NCI-H146 treated with DMSO at 0.1 percent for 48 hours (cell line): Measurements from ENCODE around the gene EIF4G3.
"Not testable (repeated sequence)": the region's sequence is repeated elsewhere in the genome, so short reads cannot be mapped to it uniquely, and the experiment has no call there.

Source experiments
- DNase-seq: peaks from one replicate; lab custom pipeline; 2025; ENCODE audit not compliant: unreplicated experiment; lab: John Stamatoyannopoulos, UW

Gene EIF4G3

GRCh38 chr1:21035794-21036193 lies 140.9 kb downstream of the EIF4G3 start:
- no peak for DNase-seq

DNA sequence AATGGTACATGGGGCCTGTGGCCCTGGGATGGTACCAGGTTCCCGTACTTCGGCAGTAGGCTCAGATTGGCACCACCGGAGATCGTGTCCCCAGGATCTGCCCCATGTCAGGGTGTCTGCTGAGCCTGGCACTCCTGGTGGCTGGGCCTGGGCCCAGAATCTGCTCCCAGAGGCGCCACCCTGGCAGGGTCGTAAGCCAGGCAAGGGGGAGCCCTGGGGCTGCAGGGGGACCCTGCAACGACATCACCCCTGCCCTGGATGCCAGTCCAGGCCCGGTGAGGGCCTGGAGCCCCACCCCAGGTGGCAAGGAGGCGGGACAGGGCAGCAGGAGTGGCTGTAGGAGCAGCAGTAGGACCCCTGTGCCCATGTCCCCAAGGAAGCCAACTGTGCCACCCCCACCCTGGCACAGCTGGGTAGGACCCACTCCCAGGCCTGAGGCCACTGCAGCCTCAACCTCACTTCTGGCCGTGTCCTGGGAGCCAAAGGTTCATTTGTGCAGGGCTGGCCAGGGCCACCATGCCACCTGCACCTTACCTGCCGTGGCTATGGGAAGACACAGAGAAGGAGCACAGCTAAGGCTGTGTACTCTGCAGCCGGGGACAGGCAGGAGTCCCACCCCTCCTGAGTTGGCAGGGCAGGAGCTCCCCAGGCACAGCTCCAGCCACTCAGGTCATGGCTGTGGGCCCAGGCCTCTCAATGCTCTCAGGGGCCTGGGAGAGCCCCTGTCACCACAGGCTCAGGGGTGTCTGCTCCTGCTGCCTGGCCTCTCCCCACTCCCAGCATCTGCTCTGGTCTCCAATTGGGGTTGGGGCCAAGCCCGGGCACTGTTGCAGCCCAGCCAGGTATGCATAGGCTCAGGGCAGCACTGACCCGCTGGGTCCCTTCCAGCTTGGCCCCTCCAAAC lies 141.7 kb downstream of the EIF4G3 start:
- DNase-seq = no peak

GRCh38 chr1:21032741-21033140 lies 144.0 kb downstream of the EIF4G3 start:
- no peak for DNase-seq

GRCh38 chr1:21030181-21030580 lies 146.5 kb downstream of the EIF4G3 start:
- DNase-seq = no peak

- DNase-seq = no peak
Measured at GRCh38 chr1:21028520-21029145, 148.1 kb downstream of the EIF4G3 start.

DNA sequence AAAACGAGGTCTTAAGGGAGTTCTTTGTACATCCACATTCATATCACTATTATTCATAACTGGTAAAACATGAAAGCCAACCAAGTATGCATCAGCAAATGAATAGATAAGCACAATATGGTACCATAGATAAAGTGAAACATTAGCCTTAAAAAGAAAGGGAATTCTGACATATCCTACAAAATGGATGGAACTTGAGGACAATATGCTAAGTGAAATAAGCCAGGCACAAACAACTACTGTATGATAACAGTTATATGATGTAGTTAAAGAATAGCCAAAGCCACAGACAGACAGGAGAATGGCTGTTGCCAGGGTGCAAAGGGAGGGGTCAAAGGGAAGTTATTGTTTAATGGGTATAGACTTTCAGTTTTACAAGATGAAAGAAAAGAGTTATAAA lies 148.9 kb downstream of the EIF4G3 start:
- DNase-seq = no peak

DNA sequence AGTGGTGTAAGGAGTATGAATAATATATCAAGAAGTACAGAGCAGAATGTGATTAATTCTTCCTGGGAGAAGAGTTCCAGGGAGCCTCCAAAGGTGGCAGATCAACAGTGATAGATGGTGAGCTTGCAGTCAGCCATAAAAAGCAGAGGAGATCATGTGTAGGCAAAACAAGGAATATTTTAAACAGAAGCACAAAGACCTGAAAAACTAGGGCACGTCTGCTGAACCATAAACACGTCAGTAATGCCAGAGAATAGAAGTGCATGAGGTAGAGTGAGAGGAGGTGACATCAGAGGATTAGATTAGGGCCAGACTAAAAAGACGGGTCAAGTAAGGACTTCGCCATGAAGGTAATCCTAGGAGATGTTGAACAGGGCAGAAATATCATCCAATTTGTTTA lies 151.8 kb downstream of the EIF4G3 start:
- no peak for DNase-seq

DNA sequence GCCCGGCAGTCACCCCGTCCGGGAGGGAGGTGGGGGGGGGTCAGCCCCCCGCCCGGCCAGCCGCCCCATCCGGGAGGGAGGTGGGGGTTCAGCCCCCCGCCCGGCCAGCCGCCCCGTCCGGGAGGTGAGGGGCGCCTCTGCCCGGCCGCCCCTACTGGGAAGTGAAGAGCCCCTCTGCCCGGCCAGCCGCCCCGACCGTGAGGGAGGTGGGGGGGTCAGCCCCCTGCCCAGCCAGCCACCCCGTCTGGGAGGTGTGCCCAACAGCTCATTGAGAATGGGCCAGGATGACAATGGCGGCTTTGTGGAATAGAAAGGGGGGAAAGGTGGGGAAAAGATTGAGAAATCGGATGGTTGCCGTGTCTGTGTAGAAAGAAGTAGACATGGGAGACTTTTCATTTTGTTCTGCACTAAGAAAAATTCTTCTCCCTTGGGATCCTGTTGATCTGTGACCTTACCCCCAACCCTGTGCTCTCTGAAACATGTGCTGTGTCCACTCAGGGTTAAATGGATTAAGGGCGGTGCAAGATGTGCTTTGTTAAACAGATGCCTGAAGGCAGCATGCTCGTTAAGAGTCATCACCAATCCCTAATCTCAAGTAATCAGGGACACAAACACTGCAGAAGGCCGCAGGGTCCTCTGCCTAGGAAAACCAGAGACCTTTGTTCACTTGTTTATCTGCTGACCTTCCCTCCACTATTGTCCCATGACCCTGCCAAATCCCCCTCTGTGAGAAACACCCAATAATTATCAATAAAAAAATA lies 152.4 kb downstream of the EIF4G3 start:
- not testable (repeated sequence) for DNase-seq

DNA sequence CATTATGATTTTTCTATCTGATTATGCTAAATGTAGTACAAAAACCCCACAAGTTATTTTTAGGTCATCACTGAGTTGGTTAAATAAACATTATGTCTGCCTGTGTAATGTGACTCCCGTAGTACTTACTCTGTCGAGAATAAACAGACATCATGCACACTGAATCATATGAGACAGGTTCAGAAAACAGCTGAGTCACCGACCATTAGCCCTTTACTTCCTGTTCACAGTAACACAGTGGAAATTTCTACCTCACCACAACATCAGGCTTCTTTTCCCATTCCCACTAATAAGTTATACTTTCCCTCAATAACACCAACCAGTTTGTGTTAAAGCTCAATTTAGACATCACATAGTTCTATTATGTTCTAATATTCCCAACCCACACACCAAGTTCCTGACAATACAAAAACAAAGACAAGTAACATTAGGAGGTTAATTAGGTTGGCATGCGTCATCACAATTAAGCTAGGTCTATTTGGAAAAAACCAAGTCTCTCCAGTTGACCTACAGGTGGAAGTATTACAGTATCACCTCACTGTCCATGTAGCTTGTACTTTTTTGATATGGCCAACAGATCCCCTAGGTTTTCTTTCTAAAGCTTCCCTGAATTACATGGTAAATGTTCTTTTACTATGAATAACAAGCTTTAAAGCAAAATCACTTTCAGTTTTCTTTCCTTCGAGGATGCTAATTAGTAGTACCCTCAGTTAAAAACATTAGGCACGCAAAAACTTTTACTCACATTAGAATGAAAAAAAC lies 154.2 kb downstream of the EIF4G3 start:
- peak; percentile 89 for DNase-seq

DNA sequence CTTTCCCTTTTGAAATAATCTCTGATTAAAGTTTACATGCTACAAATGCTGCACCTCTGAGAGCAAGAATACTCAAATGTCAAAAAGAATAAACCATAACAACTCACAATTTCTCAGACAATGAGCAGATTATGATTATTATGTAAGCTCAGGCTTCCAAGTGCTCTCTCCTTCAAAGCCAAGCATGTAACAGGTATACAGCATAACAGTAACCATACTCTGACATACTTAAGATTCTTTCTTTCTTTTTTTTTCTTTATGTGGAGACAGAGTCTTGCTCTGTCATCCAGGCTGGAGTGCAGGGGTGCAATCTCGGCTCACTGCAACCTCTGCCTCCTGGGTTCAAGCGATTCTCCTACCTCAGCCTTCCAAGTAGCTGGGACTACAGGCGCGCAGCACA lies 155.4 kb downstream of the EIF4G3 start:
- no peak for DNase-seq

GRCh38 chr1:21020151-21020550 lies 156.5 kb downstream of the EIF4G3 start:
- no peak for DNase-seq

DNA sequence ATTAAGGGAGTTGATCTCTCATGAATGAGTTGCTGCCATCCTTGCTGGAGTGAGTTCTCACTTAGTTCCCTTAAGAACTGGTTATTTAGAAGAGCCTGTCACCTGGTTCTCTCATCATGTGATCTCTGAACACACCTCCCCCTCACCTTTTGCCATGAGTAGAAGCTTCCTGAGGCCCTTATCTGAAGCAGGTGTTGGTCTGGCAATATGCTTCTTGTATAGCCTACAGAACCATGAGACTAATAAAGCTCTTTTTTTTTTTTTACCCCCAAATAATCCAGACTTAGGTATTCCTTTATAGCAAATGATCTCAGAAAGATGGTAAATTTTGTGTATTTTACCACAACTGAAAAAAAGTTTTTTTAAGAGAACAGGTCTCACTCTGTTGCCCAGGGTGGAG lies 158.0 kb downstream of the EIF4G3 start:
- DNase-seq = no peak

DNA sequence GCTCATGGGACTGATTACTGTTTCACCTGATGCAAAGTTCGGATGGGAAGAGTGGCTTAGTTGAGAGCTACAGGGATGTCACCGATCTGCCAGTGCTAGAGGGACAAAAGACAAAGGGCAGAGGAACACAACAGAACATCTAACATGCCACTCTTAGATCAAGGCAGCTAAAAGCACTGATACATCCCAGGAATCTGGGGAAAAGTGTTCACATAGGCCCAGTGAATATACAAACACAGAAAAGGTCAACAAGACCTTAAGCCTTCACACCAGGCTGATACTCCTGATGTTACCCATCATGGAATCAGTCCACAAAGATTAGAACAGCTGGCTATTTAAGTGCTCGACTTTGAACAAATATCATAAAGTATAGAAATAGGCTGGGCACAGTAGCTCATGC lies 163.2 kb downstream of the EIF4G3 start:
- no peak for DNase-seq

GRCh38 chr1:21012937-21013336 lies 163.8 kb downstream of the EIF4G3 start:
- no peak for DNase-seq

GRCh38 chr1:21007876-21008275 lies 168.8 kb downstream of the EIF4G3 start:
- no peak for DNase-seq

- no peak for DNase-seq
Measured at GRCh38 chr1:21005466-21006239, 171.0 kb downstream of the EIF4G3 start.

DNA sequence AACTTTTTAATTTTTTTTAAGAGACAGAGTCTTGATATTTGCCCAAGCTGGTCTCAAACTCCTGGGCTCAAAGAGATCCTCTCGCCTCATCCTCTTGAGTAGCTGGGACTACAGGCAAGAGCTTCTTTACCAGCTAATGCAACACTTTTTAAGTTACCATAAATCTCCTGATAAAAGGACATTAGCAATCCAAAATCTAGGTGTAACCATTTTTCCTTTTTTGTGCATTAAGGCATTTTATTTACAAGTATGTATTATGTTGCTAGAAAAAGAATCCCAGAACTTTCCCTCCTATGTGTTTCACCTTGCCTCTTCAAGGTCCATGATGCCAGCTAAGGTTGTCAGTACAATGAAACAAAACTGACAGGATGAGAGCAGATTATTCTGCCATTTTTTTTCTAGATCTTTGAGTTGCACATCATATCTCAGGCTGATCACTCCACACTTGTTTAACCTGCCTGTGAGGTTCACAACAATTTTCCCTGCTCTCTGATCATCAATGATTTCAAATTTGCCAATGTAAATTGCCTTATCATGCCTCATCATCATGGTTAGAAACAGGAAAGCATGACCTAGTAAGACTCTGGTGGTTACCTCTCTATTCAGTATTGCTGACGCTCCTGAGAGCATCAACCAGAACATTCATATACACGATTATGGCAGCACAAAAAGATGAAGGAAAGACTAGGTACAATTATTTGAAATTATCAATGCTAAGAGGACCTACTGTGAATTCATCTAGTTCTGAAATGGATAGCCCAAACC lies 173.2 kb downstream of the EIF4G3 start:
- DNase-seq = no peak

DNA sequence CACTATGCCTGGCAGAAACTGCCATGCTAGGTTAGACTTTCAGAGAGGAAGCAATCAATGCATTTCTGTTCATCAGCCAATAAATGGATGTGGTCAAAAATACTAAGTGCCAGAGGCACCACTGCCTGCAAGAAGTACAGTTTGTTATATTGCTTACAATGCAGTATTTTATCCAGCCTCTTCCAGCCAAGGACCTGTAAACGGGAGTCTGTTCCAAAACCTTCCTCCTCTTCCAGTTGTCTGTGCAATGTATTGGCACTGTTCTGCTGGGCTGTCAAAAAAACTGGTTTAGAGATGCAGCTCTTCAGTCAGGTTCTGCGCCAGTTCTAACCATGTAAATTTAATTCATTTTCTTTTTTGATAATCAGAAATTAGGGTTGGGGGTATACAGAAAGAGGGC lies 175.7 kb downstream of the EIF4G3 start:
- no peak for DNase-seq

DNA sequence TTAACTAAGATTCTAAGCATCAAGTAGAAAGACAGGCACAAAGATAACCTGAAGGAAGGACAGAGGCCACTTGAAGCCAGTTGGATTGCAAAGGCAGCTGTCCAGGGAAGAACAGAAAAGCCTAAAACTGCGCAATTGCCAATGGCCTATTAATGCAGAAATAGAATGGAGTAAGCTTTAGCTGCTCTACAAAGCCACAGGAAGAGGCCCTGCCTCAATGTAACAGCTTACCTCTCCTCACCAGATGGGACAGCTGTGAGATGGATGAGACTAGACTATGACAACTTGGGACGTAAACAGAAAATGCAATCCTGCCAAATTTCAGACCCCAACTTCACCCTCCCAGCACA lies 176.5 kb downstream of the EIF4G3 start:
- DNase-seq = no peak
